ENCODE measurements around the gene DFFA. TPM values are rescaled to one million over a fixed set of nuclear protein-coding genes. Genes with fewer than 3 reads are reported as not detected.

DFFA gene
- total and polyA plus RNA-seq, 9 of the 15 experiments (the other 6 are each of a cell fraction or from before 2014, with no cell fraction given), result 39.6 to 74.8 (median 59.2) TPM

DNA sequence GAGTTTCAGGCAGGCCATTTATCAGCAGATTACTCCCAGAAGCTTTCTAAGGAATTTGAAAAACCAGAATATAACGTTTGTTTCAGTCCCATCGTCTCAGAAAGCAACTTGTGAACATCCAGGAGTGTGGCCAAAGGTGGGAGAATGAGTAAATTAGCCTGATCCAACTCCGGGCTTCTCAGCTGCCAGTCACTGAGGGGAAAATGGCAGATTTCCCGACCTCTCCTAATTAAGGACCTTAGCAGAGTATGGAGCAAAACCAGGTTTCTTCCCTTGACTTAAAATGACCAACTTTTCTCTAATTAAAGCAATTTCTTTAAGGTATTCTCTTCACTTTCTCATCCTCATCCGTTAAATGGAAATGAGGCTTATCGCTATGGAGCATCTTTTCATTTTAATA is 21.5 kb downstream of the DFFA start (continued):
- TF ChIP-seq, protein P1, sequence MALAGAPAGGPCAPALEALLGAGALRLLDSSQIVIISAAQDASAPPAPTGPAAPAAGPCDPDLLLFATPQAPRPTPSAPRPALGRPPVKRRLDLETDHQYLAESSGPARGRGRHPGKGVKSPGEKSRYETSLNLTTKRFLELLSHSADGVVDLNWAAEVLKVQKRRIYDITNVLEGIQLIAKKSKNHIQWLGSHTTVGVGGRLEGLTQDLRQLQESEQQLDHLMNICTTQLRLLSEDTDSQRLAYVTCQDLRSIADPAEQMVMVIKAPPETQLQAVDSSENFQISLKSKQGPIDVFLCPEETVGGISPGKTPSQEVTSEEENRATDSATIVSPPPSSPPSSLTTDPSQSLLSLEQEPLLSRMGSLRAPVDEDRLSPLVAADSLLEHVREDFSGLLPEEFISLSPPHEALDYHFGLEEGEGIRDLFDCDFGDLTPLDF (CRISPR knock-in tag; IDR thresholded peaks at IDR 0.05), result no peak
- TF ChIP-seq TAF15 (IDR thresholded peaks at IDR 0.05; ENCODE audit: low read depth, low read length) (no peak), HDAC8 (tag; IDR thresholded peaks at IDR 0.05) (no peak), ZC3H8 (IDR thresholded peaks at IDR 0.05) (no peak)
- TF ChIP-seq, protein P2, sequence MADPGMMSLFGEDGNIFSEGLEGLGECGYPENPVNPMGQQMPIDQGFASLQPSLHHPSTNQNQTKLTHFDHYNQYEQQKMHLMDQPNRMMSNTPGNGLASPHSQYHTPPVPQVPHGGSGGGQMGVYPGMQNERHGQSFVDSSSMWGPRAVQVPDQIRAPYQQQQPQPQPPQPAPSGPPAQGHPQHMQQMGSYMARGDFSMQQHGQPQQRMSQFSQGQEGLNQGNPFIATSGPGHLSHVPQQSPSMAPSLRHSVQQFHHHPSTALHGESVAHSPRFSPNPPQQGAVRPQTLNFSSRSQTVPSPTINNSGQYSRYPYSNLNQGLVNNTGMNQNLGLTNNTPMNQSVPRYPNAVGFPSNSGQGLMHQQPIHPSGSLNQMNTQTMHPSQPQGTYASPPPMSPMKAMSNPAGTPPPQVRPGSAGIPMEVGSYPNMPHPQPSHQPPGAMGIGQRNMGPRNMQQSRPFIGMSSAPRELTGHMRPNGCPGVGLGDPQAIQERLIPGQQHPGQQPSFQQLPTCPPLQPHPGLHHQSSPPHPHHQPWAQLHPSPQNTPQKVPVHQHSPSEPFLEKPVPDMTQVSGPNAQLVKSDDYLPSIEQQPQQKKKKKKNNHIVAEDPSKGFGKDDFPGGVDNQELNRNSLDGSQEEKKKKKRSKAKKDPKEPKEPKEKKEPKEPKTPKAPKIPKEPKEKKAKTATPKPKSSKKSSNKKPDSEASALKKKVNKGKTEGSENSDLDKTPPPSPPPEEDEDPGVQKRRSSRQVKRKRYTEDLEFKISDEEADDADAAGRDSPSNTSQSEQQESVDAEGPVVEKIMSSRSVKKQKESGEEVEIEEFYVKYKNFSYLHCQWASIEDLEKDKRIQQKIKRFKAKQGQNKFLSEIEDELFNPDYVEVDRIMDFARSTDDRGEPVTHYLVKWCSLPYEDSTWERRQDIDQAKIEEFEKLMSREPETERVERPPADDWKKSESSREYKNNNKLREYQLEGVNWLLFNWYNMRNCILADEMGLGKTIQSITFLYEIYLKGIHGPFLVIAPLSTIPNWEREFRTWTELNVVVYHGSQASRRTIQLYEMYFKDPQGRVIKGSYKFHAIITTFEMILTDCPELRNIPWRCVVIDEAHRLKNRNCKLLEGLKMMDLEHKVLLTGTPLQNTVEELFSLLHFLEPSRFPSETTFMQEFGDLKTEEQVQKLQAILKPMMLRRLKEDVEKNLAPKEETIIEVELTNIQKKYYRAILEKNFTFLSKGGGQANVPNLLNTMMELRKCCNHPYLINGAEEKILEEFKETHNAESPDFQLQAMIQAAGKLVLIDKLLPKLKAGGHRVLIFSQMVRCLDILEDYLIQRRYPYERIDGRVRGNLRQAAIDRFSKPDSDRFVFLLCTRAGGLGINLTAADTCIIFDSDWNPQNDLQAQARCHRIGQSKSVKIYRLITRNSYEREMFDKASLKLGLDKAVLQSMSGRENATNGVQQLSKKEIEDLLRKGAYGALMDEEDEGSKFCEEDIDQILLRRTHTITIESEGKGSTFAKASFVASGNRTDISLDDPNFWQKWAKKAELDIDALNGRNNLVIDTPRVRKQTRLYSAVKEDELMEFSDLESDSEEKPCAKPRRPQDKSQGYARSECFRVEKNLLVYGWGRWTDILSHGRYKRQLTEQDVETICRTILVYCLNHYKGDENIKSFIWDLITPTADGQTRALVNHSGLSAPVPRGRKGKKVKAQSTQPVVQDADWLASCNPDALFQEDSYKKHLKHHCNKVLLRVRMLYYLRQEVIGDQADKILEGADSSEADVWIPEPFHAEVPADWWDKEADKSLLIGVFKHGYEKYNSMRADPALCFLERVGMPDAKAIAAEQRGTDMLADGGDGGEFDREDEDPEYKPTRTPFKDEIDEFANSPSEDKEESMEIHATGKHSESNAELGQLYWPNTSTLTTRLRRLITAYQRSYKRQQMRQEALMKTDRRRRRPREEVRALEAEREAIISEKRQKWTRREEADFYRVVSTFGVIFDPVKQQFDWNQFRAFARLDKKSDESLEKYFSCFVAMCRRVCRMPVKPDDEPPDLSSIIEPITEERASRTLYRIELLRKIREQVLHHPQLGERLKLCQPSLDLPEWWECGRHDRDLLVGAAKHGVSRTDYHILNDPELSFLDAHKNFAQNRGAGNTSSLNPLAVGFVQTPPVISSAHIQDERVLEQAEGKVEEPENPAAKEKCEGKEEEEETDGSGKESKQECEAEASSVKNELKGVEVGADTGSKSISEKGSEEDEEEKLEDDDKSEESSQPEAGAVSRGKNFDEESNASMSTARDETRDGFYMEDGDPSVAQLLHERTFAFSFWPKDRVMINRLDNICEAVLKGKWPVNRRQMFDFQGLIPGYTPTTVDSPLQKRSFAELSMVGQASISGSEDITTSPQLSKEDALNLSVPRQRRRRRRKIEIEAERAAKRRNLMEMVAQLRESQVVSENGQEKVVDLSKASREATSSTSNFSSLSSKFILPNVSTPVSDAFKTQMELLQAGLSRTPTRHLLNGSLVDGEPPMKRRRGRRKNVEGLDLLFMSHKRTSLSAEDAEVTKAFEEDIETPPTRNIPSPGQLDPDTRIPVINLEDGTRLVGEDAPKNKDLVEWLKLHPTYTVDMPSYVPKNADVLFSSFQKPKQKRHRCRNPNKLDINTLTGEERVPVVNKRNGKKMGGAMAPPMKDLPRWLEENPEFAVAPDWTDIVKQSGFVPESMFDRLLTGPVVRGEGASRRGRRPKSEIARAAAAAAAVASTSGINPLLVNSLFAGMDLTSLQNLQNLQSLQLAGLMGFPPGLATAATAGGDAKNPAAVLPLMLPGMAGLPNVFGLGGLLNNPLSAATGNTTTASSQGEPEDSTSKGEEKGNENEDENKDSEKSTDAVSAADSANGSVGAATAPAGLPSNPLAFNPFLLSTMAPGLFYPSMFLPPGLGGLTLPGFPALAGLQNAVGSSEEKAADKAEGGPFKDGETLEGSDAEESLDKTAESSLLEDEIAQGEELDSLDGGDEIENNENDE (IDR thresholded peaks at IDR 0.05; ENCODE audit: low read depth, low read length), result no peak

Data from K562 (cell line).